ENCODE data around the gene NOTCH2.

NOTCH2 gene

DNA sequence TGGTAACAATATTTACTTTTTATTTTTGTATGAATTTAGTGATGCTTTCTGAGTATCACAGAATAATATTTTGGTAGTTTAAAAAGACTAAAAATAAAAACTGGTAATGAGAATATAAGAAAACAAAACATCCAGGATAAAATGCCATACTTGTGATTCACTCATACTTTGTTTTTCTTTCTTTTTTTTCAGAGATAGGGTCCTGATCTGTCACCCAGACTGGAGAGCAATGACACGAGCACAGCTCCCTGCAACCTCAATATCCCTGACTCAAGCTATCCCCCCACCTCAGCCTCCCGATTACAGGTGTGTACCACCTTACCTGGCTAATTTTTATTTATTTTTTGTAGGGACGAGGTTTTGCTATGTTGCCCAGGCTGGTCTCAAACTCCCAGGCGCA, 109.0 kb downstream of the NOTCH2 start:
- Histone ChIP-seq H3K36me3 (replicated peaks; ENCODE audit: insufficient read depth, low read length) (no peaks in the 10 kb centered on the region; the same call in 1 of the 2 replicates), H3K27me3 (replicated peaks; ENCODE audit: insufficient read depth, low read length) (no peaks in the 10 kb centered on the region), H2AFZ (ENCODE audit: low read length) (no peak overlapping the region), H3K4me2 (ENCODE audit: low read depth, low read length) (no peak overlapping the region), H3K4me1 (ENCODE audit: low read length) (no peaks in the 10 kb centered on the region), H3F3A (ENCODE audit: insufficient read depth, low read length) (no peaks in the 10 kb centered on the region), H4K20me1 (ENCODE audit: insufficient read depth, low read length) (no peaks in the 10 kb centered on the region), H3K27ac (ENCODE audit: low read length) (no peak overlapping the region), H3K9me2 (replicated peaks; ENCODE audit: insufficient read depth, low read length) (no peaks in the 10 kb centered on the region), H3K79me2 (ENCODE audit: low read length) (no peaks in the 10 kb centered on the region), H3K9ac (ENCODE audit: low read length) (no peak overlapping the region), H3K4me3 (ENCODE audit: low read length) (no peak overlapping the region), H3K9me3 (replicated peaks; ENCODE audit: insufficient read depth, low read length) (no peaks in the 10 kb centered on the region)
- TF ChIP-seq CTCF (IDR thresholded peaks at IDR 0.05; ENCODE audit: low read length), result no peak
- TF ChIP-seq EZH2phosphoT487 (IDR thresholded peaks at IDR 0.05; ENCODE audit: low read length), result no peak
- no peak for TF ChIP-seq EZH2 (optimal IDR thresholded peaks at IDR 0.05; ENCODE audit: low read depth, low read length)
- DNase-seq, result no peak

DNA sequence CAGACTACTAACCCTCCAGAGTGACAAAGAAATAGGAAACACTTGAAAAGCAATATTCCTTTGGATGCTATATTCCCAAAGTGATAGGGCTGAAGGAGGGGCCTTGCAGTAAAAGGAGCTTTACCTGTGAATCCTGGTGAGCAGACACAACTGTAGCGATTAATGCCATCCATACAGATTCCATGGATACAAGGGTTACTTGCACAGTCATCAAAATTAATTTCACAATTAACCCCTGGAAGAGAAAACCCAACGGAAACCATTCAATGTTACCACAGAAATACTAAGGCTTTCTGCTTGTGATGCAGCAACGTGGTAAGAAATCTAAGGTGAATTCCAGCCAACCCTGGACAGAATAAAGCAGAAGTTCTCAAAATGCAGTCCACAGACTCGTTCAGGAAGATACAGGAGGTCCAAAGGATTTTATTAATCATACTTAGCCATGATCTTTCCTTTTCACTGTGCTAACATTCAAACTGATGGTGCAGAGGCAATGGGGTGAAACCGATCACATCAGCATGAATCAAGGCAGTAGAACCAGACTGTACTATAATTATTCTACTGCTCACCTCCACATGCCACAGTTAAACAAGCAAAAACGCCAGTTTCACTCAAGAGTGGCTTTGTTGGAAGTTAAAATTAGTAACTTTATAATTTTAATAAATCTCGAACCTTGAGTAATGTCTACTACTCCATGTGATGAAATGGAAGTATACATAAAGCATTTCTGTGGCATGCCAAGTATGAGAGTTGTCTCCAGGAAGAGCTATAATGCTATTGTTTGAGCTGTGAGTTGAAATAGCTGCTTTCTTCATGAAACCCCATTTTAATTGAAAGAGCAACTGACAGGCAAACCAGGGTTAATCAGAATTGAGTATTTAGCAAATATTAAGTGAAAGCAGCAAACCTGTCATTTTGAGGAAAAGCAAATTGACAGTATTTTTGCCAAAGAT, 109.9 kb downstream of the NOTCH2 start:
- H3K4me3 ChIP-seq (ENCODE audit: low read length), result no peak overlapping the region
- H3K36me3 ChIP-seq (replicated peaks; ENCODE audit: insufficient read depth, low read length), result no peaks in the 10 kb centered on the region
- H3K27ac ChIP-seq (ENCODE audit: low read length), result no peak overlapping the region
- no peak overlapping the region for H3K9ac ChIP-seq (ENCODE audit: low read length)
- H3K4me1 ChIP-seq (ENCODE audit: low read length), result no peaks in the 10 kb centered on the region
- H3F3A ChIP-seq (ENCODE audit: insufficient read depth, low read length), result no peaks in the 10 kb centered on the region
- no peak overlapping the region for H3K4me2 ChIP-seq (ENCODE audit: low read depth, low read length)
- no peaks in the 10 kb centered on the region for H3K27me3 ChIP-seq (replicated peaks; ENCODE audit: insufficient read depth, low read length)
- H3K9me3 ChIP-seq (replicated peaks; ENCODE audit: insufficient read depth, low read length), result no peaks in the 10 kb centered on the region
- H4K20me1 ChIP-seq (ENCODE audit: insufficient read depth, low read length), result no peaks in the 10 kb centered on the region
- no peak overlapping the region for H2AFZ ChIP-seq (ENCODE audit: low read length)
- TF ChIP-seq CTCF (IDR thresholded peaks at IDR 0.05; ENCODE audit: low read length) (no peak), EZH2phosphoT487 (IDR thresholded peaks at IDR 0.05; ENCODE audit: low read length) (no peak), EZH2 (optimal IDR thresholded peaks at IDR 0.05; ENCODE audit: low read depth, low read length) (no peak)
- no peaks in the 10 kb centered on the region for H3K9me2 ChIP-seq (replicated peaks; ENCODE audit: insufficient read depth, low read length)
- no peak for DNase-seq
- no peaks in the 10 kb centered on the region for H3K79me2 ChIP-seq (ENCODE audit: low read length)

- Histone ChIP-seq H3K36me3 (replicated peaks; ENCODE audit: insufficient read depth, low read length) (no peaks in the 10 kb centered on the region), H4K20me1 (ENCODE audit: insufficient read depth, low read length) (no peaks in the 10 kb centered on the region), H3K9me2 (replicated peaks; ENCODE audit: insufficient read depth, low read length) (no peaks in the 10 kb centered on the region), H2AFZ (ENCODE audit: low read length) (no peak overlapping the region), H3K27ac (ENCODE audit: low read length) (no peak overlapping the region), H3K4me1 (ENCODE audit: low read length) (no peaks in the 10 kb centered on the region), H3F3A (ENCODE audit: insufficient read depth, low read length) (no peaks in the 10 kb centered on the region), H3K4me2 (ENCODE audit: low read depth, low read length) (no peak overlapping the region), H3K79me2 (ENCODE audit: low read length) (no peaks in the 10 kb centered on the region), H3K4me3 (ENCODE audit: low read length) (no peak overlapping the region), H3K27me3 (replicated peaks; ENCODE audit: insufficient read depth, low read length) (no peaks in the 10 kb centered on the region), H3K9me3 (replicated peaks; ENCODE audit: insufficient read depth, low read length) (no peaks in the 10 kb centered on the region), H3K9ac (ENCODE audit: low read length) (no peak overlapping the region)
- no peak for DNase-seq
- TF ChIP-seq EZH2 (optimal IDR thresholded peaks at IDR 0.05; ENCODE audit: low read depth, low read length), result no peak
- TF ChIP-seq CTCF (IDR thresholded peaks at IDR 0.05; ENCODE audit: low read length), result no peak
- no peak for TF ChIP-seq EZH2phosphoT487 (IDR thresholded peaks at IDR 0.05; ENCODE audit: low read length)
Observed at GRCh38 chr1:119958223-119958622, 111.2 kb downstream of the NOTCH2 start.
